Colonic mucosa (tissue), 4 donors: Measurements from ENCODE around the gene DYSF. TPM values are rescaled to one million over a fixed set of nuclear protein-coding genes. Genes with fewer than 3 reads are reported as not detected.

ENCODE experiments used
- DNase-seq: peaks from one replicate; pipeline ENCODE4 v3.0.0-alpha.2; 2020
- H3K27ac ChIP-seq: fragments of 200-600 bp; one replicate; pipeline ENCODE4 v1.8.0; 2021
- H3K27me3 ChIP-seq: fragments of 200-600 bp; one replicate; pipeline ENCODE4 v1.8.0; 2021
- H3K36me3 ChIP-seq: fragments of 200-600 bp; one replicate; pipeline ENCODE4 v1.8.0; 2021
- H3K4me1 ChIP-seq: fragments of 200-600 bp; one replicate; pipeline ENCODE4 v1.8.0; 2021; ENCODE audit warnings: mild to moderate bottlenecking
- H3K4me3 ChIP-seq: fragments of 200-600 bp; one replicate; pipeline ENCODE4 v1.8.0; 2021
- H3K9ac ChIP-seq, 2 donors: one replicate each; pipeline ENCODE4 v1.7.0; 2013; ENCODE audit warnings: control low read depth in 2 of 2, low read depth in 2 of 2, low read length in 2 of 2
- H3K9me3 ChIP-seq: fragments of 200-600 bp; one replicate; pipeline ENCODE4 v1.8.0; 2021
- CTCF ChIP-seq: fragments of 200-600 bp; IDR thresholded peaks from one replicate; pipeline ENCODE4 v1.8.0; 2022; ENCODE audit warnings: antibody characterized with exemption, mild to moderate bottlenecking
- intact Hi-C: fragments of 100-400 bp; cut with DNase I; formaldehyde crosslinking; loops from one replicate; pipeline ENCODE4 v1.14.1; 2022
- total RNA-seq, 2 donors: library from RNA; stranded (reverse); fragmentation: NEBNext Ultra II Directional in 1 of 2; extraction: Animal tissue kit (Norgen Biotek cat#: 25700) in 1 of 2; gene quantifications; one replicate each; pipeline ENCODE4 v1.2.1, GENCODE V29; 2021
- donor health status: healthy.
- donor health status: DM: no; HTN: no; CAD: no.
- donor health status: DM: no; HTN: no; CAD: no.

DYSF gene
- total RNA-seq, 2 donors from 2014 or later, result 2.4 to 7.5 TPM

GRCh38 chr2:71672826-71673795, 219.8 kb downstream of the DYSF start:
- Histone ChIP-seq H3K4me1 (no peaks in the 10 kb centered on the region), H3K27me3 (no peaks in the 10 kb centered on the region), H3K36me3 (no peaks in the 10 kb centered on the region), H3K9ac (no peak overlapping the region), H3K27ac (no peak overlapping the region), H3K4me3 (no peak overlapping the region), H3K9me3 (no peaks in the 10 kb centered on the region)
- no peak for TF ChIP-seq CTCF
- no peak for DNase-seq
- intact Hi-C loops, result no loop called here

DNA sequence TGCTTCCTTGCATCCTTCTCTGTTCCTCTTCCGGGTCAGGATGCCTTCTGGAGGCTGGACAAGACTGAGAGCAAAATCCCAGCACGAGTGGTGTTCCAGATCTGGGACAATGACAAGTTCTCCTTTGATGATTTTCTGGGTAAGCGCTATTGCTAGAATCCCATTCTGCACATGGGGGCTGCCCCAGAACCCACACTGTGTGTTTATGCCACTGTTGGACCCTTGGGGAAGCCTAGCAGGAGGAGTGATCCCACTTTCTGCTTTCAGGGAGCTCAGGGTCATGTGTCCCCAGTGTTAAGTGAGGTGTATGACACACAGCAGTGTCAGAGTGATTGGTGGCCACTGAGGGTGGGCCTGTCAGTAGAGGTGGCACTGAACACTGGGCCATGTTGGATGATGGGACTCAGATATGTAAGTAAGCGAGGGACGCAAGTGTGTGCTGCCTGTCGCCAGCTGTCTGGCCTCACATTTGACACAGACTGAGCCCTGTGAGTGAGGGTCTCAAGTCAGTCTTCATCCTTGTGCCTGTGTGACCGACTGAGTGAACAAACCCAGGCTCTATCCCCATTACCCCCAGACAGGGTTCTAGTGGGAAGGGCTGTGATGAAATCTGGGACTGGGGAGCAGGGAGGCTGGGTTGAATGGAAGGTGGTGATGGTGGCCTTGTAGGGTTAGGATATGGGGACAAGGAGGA, 220.9 kb downstream of the DYSF start:
- intact Hi-C loops, result no loop called here
- Histone ChIP-seq H3K4me1 (no peaks in the 10 kb centered on the region), H3K9ac (no peak overlapping the region), H3K27me3 (no peaks in the 10 kb centered on the region), H3K36me3 (no peaks in the 10 kb centered on the region), H3K9me3 (no peaks in the 10 kb centered on the region), H3K4me3 (no peak overlapping the region), H3K27ac (no peak overlapping the region)
- no peak for TF ChIP-seq CTCF
- no peak for DNase-seq

- Histone ChIP-seq H3K9ac (no peak overlapping the region), H3K9me3 (no peaks in the 10 kb centered on the region), H3K27me3 (no peaks in the 10 kb centered on the region), H3K36me3 (no peaks in the 10 kb centered on the region), H3K4me3 (no peak overlapping the region), H3K4me1 (no peaks in the 10 kb centered on the region), H3K27ac (no peak overlapping the region)
- peak; percentile 88 for DNase-seq
- no peak for TF ChIP-seq CTCF
- intact Hi-C loops, result no loop called here
Observed at GRCh38 chr2:71675296-71675695, 221.9 kb downstream of the DYSF start.

DNA sequence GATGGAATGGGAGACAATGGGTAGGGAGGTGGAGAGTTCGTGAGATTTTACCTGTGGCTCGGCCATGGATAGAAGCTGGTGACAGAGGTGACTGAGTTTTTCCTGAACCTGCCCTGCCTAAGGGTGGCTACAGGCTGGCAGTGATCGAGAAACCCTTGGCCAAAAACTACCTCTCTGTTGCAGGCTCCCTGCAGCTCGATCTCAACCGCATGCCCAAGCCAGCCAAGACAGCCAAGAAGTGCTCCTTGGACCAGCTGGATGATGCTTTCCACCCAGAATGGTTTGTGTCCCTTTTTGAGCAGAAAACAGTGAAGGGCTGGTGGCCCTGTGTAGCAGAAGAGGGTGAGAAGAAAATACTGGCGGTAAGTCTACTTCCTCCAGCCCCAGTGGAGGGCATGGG, 225.5 kb downstream of the DYSF start:
- H3K27me3 ChIP-seq, result no peaks in the 10 kb centered on the region

More for the DNA sequence above, 225.5 kb downstream of the DYSF start:
- TF ChIP-seq CTCF, result no peak
- Histone ChIP-seq H3K4me3 (no peak overlapping the region), H3K9me3 (no peaks in the 10 kb centered on the region), H3K9ac (no peak overlapping the region), H3K4me1 (no peaks in the 10 kb centered on the region), H3K27ac (no peak overlapping the region), H3K36me3 (no peaks in the 10 kb centered on the region)
- intact Hi-C loops, result no loop called here
- no peak for DNase-seq
